HepG2 (cell line): ENCODE data around the gene DEPDC5. TPM values are rescaled to one million over a fixed set of nuclear protein-coding genes. Genes with fewer than 3 reads are reported as not detected.

Experiments
- ATAC-seq: fragments of 200-7000 bp; cut with Tn5 transposase; 3 replicates; pipeline ENCODE4 v1.9.1; 2020; ENCODE audit warnings: mild to moderate bottlenecking, moderate library complexity
- BruUV-seq: library from RNA; stranded (reverse); fragments of 400-500 nt; replicated peaks from 2 replicates; lab custom pipeline; 2021; lab: Mats Ljungman, UMichigan
- CTCF ChIA-PET: fragments of 300-600 bp; formaldehyde crosslinking; extraction: SDS; loops from one replicate; lab custom pipeline; 2021; ENCODE audit warnings: low total read pairs, inconsistent platforms, low intra/inter-chr PET ratio; lab: Yijun Ruan, JAX
- POLR2A ChIA-PET: fragments of 350-600 bp; sonication (Branson Sonifier 250); formaldehyde crosslinking; loops from one replicate; lab custom pipeline; 2020; ENCODE audit warnings: antibody characterized with exemption, inconsistent platforms; lab: Yijun Ruan, JAX
- DNase-seq: peaks from one replicate; pipeline ENCODE4 v3.0.0-alpha.2; 2015; ENCODE audit warnings: low spot score
- FAIRE-seq: peaks from 3 replicates; lab custom pipeline; 2011; peaks lifted over from hg19 to GRCh38; lab: Jason Lieb, UNC
- H2AFZ ChIP-seq: one replicate; pipeline ENCODE4 v1.6.1; 2011; ENCODE audit warnings: low read length, inconsistent platforms
- H3K27ac ChIP-seq: fragments of 300-600 bp; 3 replicates; pipeline ENCODE4 v1.8.0; 2011; ENCODE audit warnings: mixed run types, mild to moderate bottlenecking, mixed read lengths, low read length, inconsistent platforms; ENCODE audit not compliant: insufficient read depth; ENCODE audit errors: extremely low read length
- H3K27me3 ChIP-seq, 2 experiments: fragments of 200-600 bp in 1 of 2; 2 replicates in 1 of 2; 3 replicates in 1 of 2; pipeline versions ENCODE4 v1.6.0 to v1.8.0; 2011; ENCODE audit warnings: low read length in 2 of 2, mild to moderate bottlenecking in 2 of 2, moderate library complexity in 2 of 2, inconsistent platforms in 1 of 2; ENCODE audit not compliant: insufficient read depth in 2 of 2, control insufficient read depth in 1 of 2
- H3K36me3 ChIP-seq, 2 experiments: fragments of 200-600 bp in 1 of 2; replicated peaks in 1 of 2; 2 replicates in 1 of 2; 3 replicates in 1 of 2; pipeline versions ENCODE4 v1.5.1 to v1.8.0; 2011; ENCODE audit warnings: low read length in 2 of 2, inconsistent platforms in 1 of 2; ENCODE audit not compliant: insufficient read depth in 2 of 2, control insufficient read depth in 1 of 2
- H3K4me1 ChIP-seq: 2 replicates; pipeline ENCODE4 v1.5.1; 2012; ENCODE audit warnings: low read length, inconsistent platforms; ENCODE audit not compliant: insufficient read depth
- H3K4me2 ChIP-seq: 2 replicates; pipeline ENCODE4 v1.6.0; 2011; ENCODE audit warnings: low read depth, low read length, inconsistent platforms
- H3K4me3 ChIP-seq, 3 experiments: fragments of 200-600 bp in 1 of 3; sonication (generic), shearing (Covaris generic) in 1 of 3; replicated peaks in 1 of 3; 2 replicates each; pipeline ENCODE4 v1.5.1; 2011 to 2016; ENCODE audit warnings: low read length in 3 of 3, inconsistent platforms in 2 of 3, low read depth in 2 of 3, mild to moderate bottlenecking in 2 of 3, control low read depth in 1 of 3, mixed read lengths in 1 of 3; ENCODE audit not compliant: insufficient read depth in 1 of 3
- H3K79me2 ChIP-seq: one replicate; pipeline ENCODE4 v1.6.1; 2011; ENCODE audit warnings: low read length, inconsistent platforms; ENCODE audit not compliant: insufficient read depth
- H3K9ac ChIP-seq: 2 replicates; pipeline ENCODE4 v1.6.0; 2011; ENCODE audit warnings: mild to moderate bottlenecking, low read depth, low read length, inconsistent platforms; ENCODE audit not compliant: insufficient read depth
- H3K9me3 ChIP-seq: 2 replicates; pipeline ENCODE4 v1.5.1; 2012; ENCODE audit warnings: mild to moderate bottlenecking, low read length
- H4K20me1 ChIP-seq: 2 replicates; pipeline ENCODE4 v1.6.0; 2011; ENCODE audit warnings: inconsistent platforms, mild to moderate bottlenecking, low read length, moderate library complexity; ENCODE audit not compliant: insufficient read depth
- ARHGAP35 ChIP-seq: sonication (generic); formaldehyde crosslinking; IDR thresholded peaks from 2 replicates; pipeline ENCODE4 v1.9.0; 2022; ENCODE audit warnings: mild to moderate bottlenecking, inconsistent platforms, moderate library complexity, missing genetic modification reagents, borderline replicate concordance
- ARNTL ChIP-seq: sonication (generic); formaldehyde crosslinking; IDR thresholded peaks from 2 replicates; pipeline ENCODE4 v1.4.0; 2020; ENCODE audit warnings: mild to moderate bottlenecking, missing genetic modification reagents
- E2F5 ChIP-seq: sonication (generic); formaldehyde crosslinking; conservative IDR thresholded peaks from 2 replicates; pipeline ENCODE4 v1.4.0; 2020; ENCODE audit warnings: missing genetic modification reagents
- GATAD2A ChIP-seq: IDR thresholded peaks from 2 replicates; pipeline ENCODE4 v1.6.1; 2016
- HNRNPK ChIP-seq: fragments of 200-400 bp; formaldehyde crosslinking; IDR thresholded peaks from 2 replicates; pipeline ENCODE4 v1.6.1; 2018; ENCODE audit warnings: low read length, low read depth, moderate library complexity, mild to moderate bottlenecking; ENCODE audit not compliant: poor library complexity, severe bottlenecking
- HOXA9 ChIP-seq: sonication (generic); formaldehyde crosslinking; IDR thresholded peaks from 2 replicates; pipeline ENCODE4 v1.8.1; 2022; ENCODE audit warnings: missing genetic modification reagents, mild to moderate bottlenecking, moderate library complexity, borderline replicate concordance
- MAFG ChIP-seq: sonication (generic); formaldehyde crosslinking; IDR thresholded peaks from 2 replicates; pipeline ENCODE4 v1.5.1; 2020; ENCODE audit warnings: mild to moderate bottlenecking, missing genetic modification reagents
- MLX ChIP-seq: IDR thresholded peaks from 2 replicates; pipeline ENCODE4 v1.6.1; 2016
- PBX2 ChIP-seq: IDR thresholded peaks from 2 replicates; pipeline ENCODE4 v1.6.1; 2016; ENCODE audit warnings: control low read depth
- PTBP1 ChIP-seq: fragments of 200-400 bp; formaldehyde crosslinking; IDR thresholded peaks from 2 replicates; pipeline ENCODE4 v1.6.1; 2018; ENCODE audit warnings: low read length, low read depth; ENCODE audit not compliant: poor library complexity, severe bottlenecking
- RAD51 ChIP-seq: fragments of 450-650 bp; IDR thresholded peaks from 2 replicates; pipeline ENCODE4 v1.6.1; 2016; ENCODE audit warnings: borderline replicate concordance
- RCOR2 ChIP-seq: IDR thresholded peaks from 2 replicates; pipeline ENCODE4 v1.6.1; 2016; ENCODE audit warnings: missing biosample characterization, missing genetic modification reagents
- RFXAP ChIP-seq: sonication (generic); formaldehyde crosslinking; IDR thresholded peaks from 2 replicates; pipeline ENCODE4 v1.4.0; 2020; ENCODE audit warnings: missing genetic modification reagents, borderline replicate concordance
- TBX2 ChIP-seq: sonication (generic); formaldehyde crosslinking; IDR thresholded peaks from 2 replicates; pipeline ENCODE4 v1.5.0; 2020; ENCODE audit warnings: missing genetic modification reagents, mild to moderate bottlenecking, borderline replicate concordance
- TIGD3 ChIP-seq: sonication (generic); formaldehyde crosslinking; IDR thresholded peaks from 2 replicates; pipeline ENCODE4 v1.5.1; 2020; ENCODE audit warnings: mild to moderate bottlenecking, missing genetic modification reagents, borderline replicate concordance
- U2AF1 ChIP-seq: fragments of 200-400 bp; formaldehyde crosslinking; optimal IDR thresholded peaks from 2 replicates; pipeline ENCODE3; 2017; ENCODE audit warnings: mild to moderate bottlenecking, low read depth, low read length
- ZEB1 ChIP-seq: IDR thresholded peaks from 2 replicates; pipeline ENCODE4 v1.6.1; 2012; ENCODE audit warnings: mild to moderate bottlenecking, low read depth, inconsistent platforms; ENCODE audit not compliant: insufficient replicate concordance
- ZFX ChIP-seq: sonication (generic); formaldehyde crosslinking; IDR thresholded peaks from 2 replicates; pipeline ENCODE4 v1.4.0; 2020; ENCODE audit warnings: mild to moderate bottlenecking, low read depth, missing genetic modification reagents, moderate library complexity
- ZNF367 ChIP-seq: sonication (generic); formaldehyde crosslinking; IDR thresholded peaks from 2 replicates; pipeline ENCODE4 v1.4.0; 2020; ENCODE audit warnings: missing genetic modification reagents, borderline replicate concordance
- ZNF549 ChIP-seq: sonication (generic); formaldehyde crosslinking; IDR thresholded peaks from 2 replicates; pipeline ENCODE4 v1.5.0; 2020; ENCODE audit warnings: missing genetic modification reagents
- ZNF782 ChIP-seq: sonication (generic); formaldehyde crosslinking; IDR thresholded peaks from 2 replicates; pipeline ENCODE4 v1.4.0; 2020; ENCODE audit warnings: missing genetic modification reagents, mild to moderate bottlenecking, borderline replicate concordance
- ZZZ3 ChIP-seq: sonication (generic); formaldehyde crosslinking; IDR thresholded peaks from 2 replicates; pipeline ENCODE4 v1.4.0; 2020; ENCODE audit warnings: missing genetic modification reagents, mild to moderate bottlenecking, borderline replicate concordance
- WGBS: methylation state at CpG from one replicate; pipeline ENCODE4 v1.1.6; 2017; ENCODE audit warnings: low lambda C conversion rate; 5-methylcytosine and 5-hydroxymethylcytosine counted together
- in situ Hi-C: cut with HindIII; loops from 2 replicates; pipeline ENCODE4 v1.10.0; 2017; ENCODE audit warnings: low pct_unique_long_range_greater_than_20kb; ENCODE audit not compliant: extremely low pct_ligation_motif_present
- intact Hi-C: fragments of 100-400 bp; cut with micrococcal nuclease; formaldehyde crosslinking; loops from one replicate; pipeline ENCODE4 v1.10.0; 2022; ENCODE audit not compliant: unreplicated experiment
- polyA plus RNA-seq, 8 experiments: library from polyadenylated mRNA; depleted of rRNA in 3 of 8; stranded (reverse) in 7 of 8; unstranded in 1 of 8; fragments of >200 nt; fragmentation: Illumina TruSeq in 4 of 8; extraction: Trizol in 4 of 8; gene quantifications; 2 replicates each; pipeline versions ENCODE4 v1.2.1 to v1.2.3, GENCODE V29; 2011 to 2016; ENCODE audit warnings: low read depth in 4 of 8, missing spikeins in 1 of 8, mixed read lengths in 1 of 8; ENCODE audit not compliant: insufficient read depth in 1 of 8
- total RNA-seq, 5 experiments: library from RNA; depleted of rRNA; stranded (reverse); fragments of >200 nt; fragmentation: Illumina TruSeq; extraction: Trizol; gene quantifications; 2 replicates each; pipeline ENCODE4 v1.2.3, GENCODE V29; 2016; ENCODE audit warnings: low read depth in 1 of 5

DEPDC5 gene
- total and polyA plus RNA-seq, 2 of the 13 experiments (the other 11 are each of a cell fraction or from before 2014, with no cell fraction given), result 9.8 to 12.4 TPM

GRCh38 chr22:31812977-31813605 is 59.3 kb downstream of the DEPDC5 start:
- Histone ChIP-seq H3K4me1 (peaks cover 40% of the 10 kb centered on the region), H3K4me3 (no peak overlapping the region), H3K4me2 (peak overlapping the region; percentile 34), H3K27ac (peak overlapping the region; percentile 36), H3K9me3 (no peaks in the 10 kb centered on the region), H3K9ac (no peak overlapping the region), H3K27me3 (no peaks in the 10 kb centered on the region), H3K79me2 (no peaks in the 10 kb centered on the region), H4K20me1 (no peaks in the 10 kb centered on the region), H3K36me3 (peaks cover 4 to 22% of the 10 kb centered on the region in 2 experiments; a peak in 4 of 5 replicates), H2AFZ (no peak overlapping the region)
- WGBS, result 59% methylated on average over 6 of the region's 6 CpGs
- intact Hi-C loops, result loop anchor here (10.0 kb wide), 1 partner anchor 148 kb away; the partner anchor contains the start of gene PISD
- in situ Hi-C loops, result no loop called here
- CTCF ChIA-PET, result no interaction called here
- ATAC-seq (peak; percentile 26; the same call in 1 of the 3 replicates), DNase-seq (peak; percentile 22), FAIRE-seq (no peak)
- BruUV-seq, result no TSS peak
- POLR2A ChIA-PET, result interaction anchor here (1.2 to 2.1 kb wide), 5 partner anchors 17 to 182 kb away, joined by 4 to 10 read pairs (median 5); partner anchors contain the start of genes DEPDC5 and PISD
- TF ChIP-seq ZNF782 (CRISPR knock-in tag) (no peak), TIGD3 (CRISPR knock-in tag) (no peak), TBX2 (peak; percentile 70), ZNF367 (CRISPR knock-in tag) (no peak), ZEB1 (no peak), ZFX (CRISPR knock-in tag) (no peak), GATAD2A (peak; percentile 59), ARNTL (CRISPR knock-in tag) (no peak), HNRNPK (no peak), E2F5 (no peak), HOXA9 (CRISPR knock-in tag) (no peak), ZZZ3 (no peak), RFXAP (CRISPR knock-in tag) (no peak), ZNF549 (CRISPR knock-in tag) (no peak), MLX (CRISPR knock-in tag) (no peak), PTBP1 (no peak), RAD51 (no peak), ARHGAP35 (CRISPR knock-in tag) (no peak), PBX2 (CRISPR knock-in tag) (no peak), U2AF1 (no peak), RCOR2 (no peak), MAFG (CRISPR knock-in tag) (no peak)
